ENCODE results near the gene PGAP3. TPM values are rescaled to one million over a fixed set of nuclear protein-coding genes. Genes with fewer than 3 reads are reported as not detected.

Gene PGAP3
- total and polyA plus RNA-seq, 2 donors: 6.6 to 18.5 TPM

DNA sequence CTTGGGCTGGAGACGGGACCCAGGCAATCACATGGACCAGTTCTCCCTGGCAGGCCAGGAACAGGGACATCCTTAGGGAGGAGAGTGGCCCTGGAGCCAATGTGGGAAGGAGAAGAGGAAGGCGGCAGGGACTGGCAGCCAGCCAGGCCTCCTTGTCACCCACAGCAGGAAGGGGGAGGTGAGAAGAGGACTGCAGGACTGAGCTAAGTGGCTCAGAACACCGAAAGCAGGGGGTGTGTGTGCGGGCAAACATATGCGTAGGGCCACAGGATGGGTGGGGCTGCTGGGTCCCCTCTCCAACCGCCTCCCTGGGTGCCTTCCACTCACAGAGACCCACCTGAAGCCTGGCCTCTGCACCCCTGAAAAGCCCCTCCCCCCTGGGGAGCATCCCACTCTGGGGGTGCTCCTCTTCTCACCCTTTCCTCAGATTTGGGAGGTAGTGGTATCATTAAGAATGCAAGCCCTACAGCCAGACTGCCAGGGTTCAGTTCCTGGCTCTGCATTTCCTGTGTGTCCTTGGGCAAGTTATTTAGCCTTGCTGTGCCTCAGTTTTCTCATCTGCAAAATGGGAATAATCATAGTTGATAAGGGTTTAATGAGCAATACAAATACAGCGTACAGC lies 11.5 kb downstream of the PGAP3 start:
- H3K9me3 ChIP-seq (ENCODE audit: control insufficient read depth in 2 of 2, insufficient read depth in 1 of 2, low read length in 1 of 2): peaks cover 0 to 5% of the 10 kb centered on the region in 2 donors
- no peak overlapping the region for H3K27ac ChIP-seq (ENCODE audit: low read depth in 1 of 2, low read length in 1 of 2)
- H3K4me3 ChIP-seq (ENCODE audit: low read length in 2 of 2): no peak overlapping the region
- peak in 1 of 9 donors; percentile 44 for DNase-seq (ENCODE audit: low read depth in 6 of 9, low spot score in 9 of 9)
- H3K4me1 ChIP-seq (ENCODE audit: control insufficient read depth in 2 of 2, insufficient read depth in 2 of 2, low read length in 2 of 2): peaks cover 12 to 55% of the 10 kb centered on the region in 2 donors
- peaks cover 0 to 8% of the 10 kb centered on the region in 2 donors for H3K27me3 ChIP-seq (ENCODE audit: control insufficient read depth in 2 of 2, insufficient read depth in 1 of 2, low read length in 1 of 2)
- 35% methylated on average over 7 of the region's 7 CpGs for WGBS
- peaks cover 0 to 3% of the 10 kb centered on the region in 2 donors for H3K36me3 ChIP-seq (ENCODE audit: control insufficient read depth in 2 of 2, insufficient read depth in 2 of 2, low read length in 1 of 2)

DNA sequence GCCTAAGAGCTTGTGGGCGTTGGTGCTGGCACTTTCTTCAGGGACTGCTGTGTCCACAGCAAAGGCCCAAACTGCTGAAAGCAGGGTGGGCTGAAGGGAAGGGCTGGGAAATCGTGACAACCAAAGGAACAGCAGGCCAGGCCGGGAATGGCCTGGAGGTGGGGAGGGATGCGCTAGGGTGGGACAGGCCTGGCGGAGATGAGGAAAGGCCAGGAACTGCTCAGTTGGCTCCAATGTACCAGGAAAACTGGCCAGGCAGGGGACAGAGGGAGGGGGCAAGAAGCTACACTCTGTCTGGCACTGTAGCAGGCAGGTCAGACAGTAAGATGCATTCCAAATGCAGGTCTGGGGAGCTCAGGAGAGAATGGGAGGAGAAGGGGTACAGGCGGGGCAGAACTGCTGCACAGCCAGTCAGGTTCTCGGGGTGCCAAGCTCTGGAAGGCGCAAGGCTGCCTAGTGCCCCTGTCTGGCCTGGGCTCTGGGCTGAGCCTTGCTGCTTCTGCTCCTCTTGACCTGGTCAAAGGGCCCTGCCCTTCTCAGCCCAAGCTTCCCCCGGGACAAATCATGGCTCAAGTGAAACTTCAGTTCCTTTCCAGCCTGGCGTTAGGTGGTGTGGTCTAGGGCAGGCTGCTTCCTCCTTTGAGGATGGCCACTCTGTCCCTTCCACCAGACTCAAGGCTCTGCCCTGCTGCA lies 12.3 kb downstream of the PGAP3 start:
- H3K36me3 ChIP-seq (ENCODE audit: control insufficient read depth in 2 of 2, insufficient read depth in 2 of 2, low read length in 1 of 2): no peaks in the 10 kb centered on the region
- peaks cover 0 to 16% of the 10 kb centered on the region in 2 donors for H3K27me3 ChIP-seq (ENCODE audit: control insufficient read depth in 2 of 2, insufficient read depth in 1 of 2, low read length in 1 of 2)
- no peak overlapping the region for H3K27ac ChIP-seq (ENCODE audit: low read depth in 1 of 2, low read length in 1 of 2)
- no peak overlapping the region for H3K4me3 ChIP-seq (ENCODE audit: low read length in 2 of 2)
- H3K9me3 ChIP-seq (ENCODE audit: control insufficient read depth in 2 of 2, insufficient read depth in 1 of 2, low read length in 1 of 2): peaks cover 0 to 5% of the 10 kb centered on the region in 2 donors
- peaks cover 12 to 54% of the 10 kb centered on the region in 2 donors for H3K4me1 ChIP-seq (ENCODE audit: control insufficient read depth in 2 of 2, insufficient read depth in 2 of 2, low read length in 2 of 2)
- no peak for DNase-seq (ENCODE audit: low read depth in 6 of 9, low spot score in 9 of 9)
- WGBS: 97% methylated on average over 10 of the region's 10 CpGs

DNA sequence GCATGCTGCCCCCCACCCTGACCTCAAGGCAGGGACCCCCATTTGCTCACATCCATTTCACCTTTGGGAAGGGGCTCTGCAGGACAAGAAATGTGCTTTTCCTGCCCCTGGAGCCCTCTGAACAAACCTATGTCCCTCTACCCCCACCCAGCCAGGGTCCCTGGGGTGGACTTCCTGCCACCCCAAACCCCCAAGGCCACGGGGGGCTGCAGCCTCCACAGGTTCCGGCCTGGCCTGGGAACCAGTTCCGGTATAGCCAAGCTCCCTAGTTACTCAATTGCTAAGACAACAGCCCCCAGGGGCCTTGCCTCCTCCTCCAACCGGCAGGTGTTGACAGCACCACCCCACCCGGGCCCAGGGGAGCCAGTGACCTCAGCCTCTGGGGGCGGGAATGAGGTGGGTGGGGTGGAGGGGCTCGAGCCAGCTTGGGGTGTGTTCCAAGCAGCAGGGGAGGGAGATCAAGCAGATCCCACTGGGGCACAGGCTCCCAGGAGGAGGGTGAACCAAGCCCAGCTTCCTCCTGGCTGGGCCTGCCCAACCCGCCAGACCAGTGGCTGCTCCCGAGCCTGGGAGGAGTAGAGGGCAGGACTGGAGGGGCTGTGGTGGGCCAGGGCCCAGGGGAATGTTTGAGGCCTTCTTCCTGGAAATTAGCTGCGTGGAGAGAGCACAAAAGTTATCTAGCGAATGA lies 13.0 kb downstream of the PGAP3 start:
- H3K4me1 ChIP-seq (ENCODE audit: control insufficient read depth in 2 of 2, insufficient read depth in 2 of 2, low read length in 2 of 2): peaks cover 9 to 47% of the 10 kb centered on the region in 2 donors
- no peak for DNase-seq (ENCODE audit: low read depth in 6 of 9, low spot score in 9 of 9)
- no peak overlapping the region for H3K4me3 ChIP-seq (ENCODE audit: low read length in 2 of 2)
- H3K36me3 ChIP-seq (ENCODE audit: control insufficient read depth in 2 of 2, insufficient read depth in 2 of 2, low read length in 1 of 2): no peaks in the 10 kb centered on the region
- WGBS: 78% methylated on average over 11 of the region's 11 CpGs
- H3K27me3 ChIP-seq (ENCODE audit: control insufficient read depth in 2 of 2, insufficient read depth in 1 of 2, low read length in 1 of 2): peaks cover 0 to 23% of the 10 kb centered on the region in 2 donors
- H3K9me3 ChIP-seq (ENCODE audit: control insufficient read depth in 2 of 2, insufficient read depth in 1 of 2, low read length in 1 of 2): peaks cover 0 to 3% of the 10 kb centered on the region in 2 donors
- H3K27ac ChIP-seq (ENCODE audit: low read depth in 1 of 2, low read length in 1 of 2): no peak overlapping the region

DNA sequence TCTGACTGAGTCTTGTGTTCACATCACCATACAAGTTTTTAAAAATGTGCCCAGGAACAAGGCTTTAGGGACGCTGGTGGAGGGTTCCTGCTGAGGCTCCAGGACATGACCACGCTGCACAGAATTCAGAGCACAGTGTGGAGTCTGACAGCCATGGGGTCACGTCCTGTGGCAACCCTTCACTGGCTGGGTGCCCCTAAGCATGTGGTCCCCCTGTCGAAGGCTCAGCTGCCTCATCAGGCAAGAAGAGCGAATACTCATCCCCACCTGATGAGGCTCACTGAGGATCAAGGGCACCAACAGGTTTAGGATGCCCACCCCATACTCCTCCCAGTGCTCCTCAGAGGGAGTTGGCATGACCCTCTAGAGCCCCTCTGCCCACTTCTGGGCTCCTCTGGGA lies 13.7 kb downstream of the PGAP3 start:
- 96% methylated on average over 5 of the region's 5 CpGs for WGBS
- peaks cover 6 to 30% of the 10 kb centered on the region in 2 donors for H3K27me3 ChIP-seq (ENCODE audit: control insufficient read depth in 2 of 2, insufficient read depth in 1 of 2, low read length in 1 of 2)
- no peak overlapping the region for H3K27ac ChIP-seq (ENCODE audit: low read depth in 1 of 2, low read length in 1 of 2)
- H3K4me1 ChIP-seq (ENCODE audit: control insufficient read depth in 2 of 2, insufficient read depth in 2 of 2, low read length in 2 of 2): peaks cover 2 to 40% of the 10 kb centered on the region in 2 donors
- no peaks in the 10 kb centered on the region for H3K36me3 ChIP-seq (ENCODE audit: control insufficient read depth in 2 of 2, insufficient read depth in 2 of 2, low read length in 1 of 2)
- DNase-seq (ENCODE audit: low read depth in 6 of 9, low spot score in 9 of 9): no peak
- H3K9me3 ChIP-seq (ENCODE audit: control insufficient read depth in 2 of 2, insufficient read depth in 1 of 2, low read length in 1 of 2): no peaks in the 10 kb centered on the region
- H3K4me3 ChIP-seq (ENCODE audit: low read length in 2 of 2): no peak overlapping the region

DNA sequence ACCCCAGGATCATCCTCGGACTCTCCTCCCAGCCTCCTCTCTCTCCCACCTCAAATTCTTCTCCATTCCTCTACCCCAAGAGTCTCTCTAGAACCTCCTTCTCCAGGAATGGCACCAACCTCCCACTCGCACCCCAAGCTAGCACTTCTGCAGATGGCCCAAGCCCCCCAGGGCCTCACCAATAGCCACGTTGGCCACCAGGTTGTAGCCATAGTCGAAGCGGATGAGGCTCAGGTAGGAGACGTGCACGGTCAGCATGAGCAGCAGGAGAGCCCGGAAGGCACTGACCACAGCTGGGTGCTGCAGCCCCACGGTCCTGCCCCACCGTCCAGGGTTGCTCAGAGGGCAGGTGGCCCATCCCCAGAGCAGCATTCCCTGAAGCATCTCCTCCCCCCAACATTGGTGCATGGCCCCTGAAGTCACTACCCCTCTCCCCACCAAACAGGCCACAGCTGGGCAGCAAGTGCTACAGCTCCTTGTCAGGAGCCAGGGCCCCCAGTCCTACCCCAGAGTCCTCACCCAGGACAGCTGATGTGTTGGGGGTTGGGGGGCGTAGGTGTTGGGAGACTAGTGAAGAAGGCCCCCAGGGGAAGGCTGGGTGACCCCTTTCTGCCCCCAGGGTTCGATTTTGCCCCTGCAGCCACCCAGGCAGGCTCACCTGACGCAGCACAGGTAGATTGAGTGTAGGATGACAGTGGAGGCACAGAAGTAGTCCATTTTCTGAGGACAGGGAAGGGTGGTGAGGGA lies 14.3 kb downstream of the PGAP3 start:
- DNase-seq (ENCODE audit: low read depth in 6 of 9, low spot score in 9 of 9): no peak
- no peaks in the 10 kb centered on the region for H3K9me3 ChIP-seq (ENCODE audit: control insufficient read depth in 2 of 2, insufficient read depth in 1 of 2, low read length in 1 of 2)
- no peak overlapping the region for H3K4me3 ChIP-seq (ENCODE audit: low read length in 2 of 2)
- peaks cover 0 to 40% of the 10 kb centered on the region in 2 donors for H3K4me1 ChIP-seq (ENCODE audit: control insufficient read depth in 2 of 2, insufficient read depth in 2 of 2, low read length in 2 of 2)
- peaks cover 6 to 36% of the 10 kb centered on the region in 2 donors for H3K27me3 ChIP-seq (ENCODE audit: control insufficient read depth in 2 of 2, insufficient read depth in 1 of 2, low read length in 1 of 2)
- 91% methylated on average over 13 of the region's 13 CpGs for WGBS
- no peaks in the 10 kb centered on the region for H3K36me3 ChIP-seq (ENCODE audit: control insufficient read depth in 2 of 2, insufficient read depth in 2 of 2, low read length in 1 of 2)
- no peak overlapping the region for H3K27ac ChIP-seq (ENCODE audit: low read depth in 1 of 2, low read length in 1 of 2)

DNA sequence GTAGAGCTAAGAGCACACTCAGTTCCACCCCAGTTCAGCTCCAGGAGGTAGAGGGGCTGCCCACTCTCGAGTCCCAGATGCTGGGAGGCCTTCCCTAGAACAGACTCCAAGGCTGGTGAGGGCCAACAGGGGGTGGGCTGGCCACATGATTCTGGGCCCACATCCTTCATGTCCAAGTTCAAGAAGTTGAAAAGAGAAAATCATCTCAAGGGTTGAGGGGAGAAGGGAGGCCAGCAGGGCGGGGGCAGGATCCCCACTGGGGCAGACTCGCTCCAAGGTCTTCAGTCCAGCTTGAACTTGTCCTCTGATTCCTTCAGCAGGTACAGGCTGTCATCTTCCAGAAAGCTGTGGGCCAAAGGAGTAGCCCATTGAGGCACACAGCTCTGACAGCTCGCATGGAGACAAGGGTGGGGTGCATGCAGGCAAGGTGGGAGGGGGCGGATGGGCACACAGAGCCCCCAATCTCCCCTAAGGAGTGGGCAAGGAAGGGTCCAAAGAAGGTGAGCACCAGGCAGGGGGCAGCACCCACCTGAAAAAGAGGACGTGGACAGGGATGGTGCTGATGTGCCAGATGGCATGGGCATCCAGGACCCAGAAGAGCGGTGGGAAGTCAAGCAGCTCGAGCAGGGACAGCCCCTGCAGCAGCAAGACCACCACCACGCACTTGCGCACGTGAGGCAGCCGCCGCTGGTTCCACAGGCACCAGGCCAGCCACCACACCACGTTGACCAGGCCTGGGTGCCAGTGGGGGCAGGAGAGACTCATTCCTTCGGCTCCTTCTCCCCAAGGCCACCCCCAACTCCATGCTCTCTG lies 15.1 kb downstream of the PGAP3 start:
- Histone ChIP-seq H3K4me3 (ENCODE audit: low read length in 2 of 2) (no peak overlapping the region), H3K36me3 (ENCODE audit: control insufficient read depth in 2 of 2, insufficient read depth in 2 of 2, low read length in 1 of 2) (no peaks in the 10 kb centered on the region), H3K4me1 (ENCODE audit: control insufficient read depth in 2 of 2, insufficient read depth in 2 of 2, low read length in 2 of 2) (peaks cover 0 to 35% of the 10 kb centered on the region in 2 donors), H3K27me3 (ENCODE audit: control insufficient read depth in 2 of 2, insufficient read depth in 1 of 2, low read length in 1 of 2) (peaks cover 11 to 44% of the 10 kb centered on the region in 2 donors), H3K27ac (ENCODE audit: low read depth in 1 of 2, low read length in 1 of 2) (no peak overlapping the region), H3K9me3 (ENCODE audit: control insufficient read depth in 2 of 2, insufficient read depth in 1 of 2, low read length in 1 of 2) (no peaks in the 10 kb centered on the region)
- WGBS: 97% methylated on average over 15 of the region's 15 CpGs
- no peak for DNase-seq (ENCODE audit: low read depth in 6 of 9, low spot score in 9 of 9)

DNA sequence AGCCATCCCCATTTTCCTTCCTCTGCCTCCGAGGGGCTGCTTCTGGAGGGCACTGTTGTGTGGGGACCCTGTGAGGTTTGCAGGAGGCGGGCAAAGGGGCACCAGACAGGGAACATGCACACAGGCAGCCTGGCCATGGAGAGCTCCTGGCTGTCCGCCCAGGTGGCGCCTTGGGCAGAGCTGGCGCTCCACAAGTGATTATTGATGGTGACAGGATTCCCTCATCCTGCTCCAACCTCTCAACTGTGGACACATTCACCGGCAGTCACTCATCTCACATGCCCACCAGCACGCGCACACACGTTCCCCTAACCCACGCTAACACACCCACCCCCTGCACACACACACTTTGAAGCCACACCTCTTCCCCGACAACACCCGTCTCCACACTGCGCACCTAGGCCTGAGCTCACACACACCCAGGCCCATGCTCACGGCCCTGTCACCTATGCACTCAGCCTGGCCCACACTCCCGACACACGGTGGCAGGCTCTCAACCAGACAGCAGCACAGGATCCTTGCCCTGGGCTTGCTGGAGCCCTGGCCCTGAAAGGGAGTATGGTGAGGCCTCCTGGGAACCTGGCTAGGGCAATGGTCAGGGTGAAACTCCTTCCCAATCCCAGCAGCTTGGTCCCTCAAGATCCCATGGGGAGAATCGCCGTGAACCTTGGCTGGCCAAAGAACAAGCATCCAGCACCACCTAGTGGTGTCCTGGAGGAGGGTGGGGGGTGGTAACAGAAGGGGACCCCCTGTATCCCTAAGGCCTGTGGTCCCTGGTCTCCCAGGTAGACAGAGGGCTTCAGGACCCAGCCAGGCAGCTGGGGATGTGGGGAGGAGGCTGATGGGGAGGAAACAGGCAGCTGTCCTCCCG lies 16.0 kb downstream of the PGAP3 start:
- DNase-seq (ENCODE audit: low read depth in 6 of 9, low spot score in 9 of 9): peak in 1 of 9 donors; percentile 47

More for the DNA sequence above, 16.0 kb downstream of the PGAP3 start:
- H3K4me3 ChIP-seq (ENCODE audit: low read length in 2 of 2): no peak overlapping the region
- peaks cover 20 to 53% of the 10 kb centered on the region in 2 donors for H3K27me3 ChIP-seq (ENCODE audit: control insufficient read depth in 2 of 2, insufficient read depth in 1 of 2, low read length in 1 of 2)
- WGBS: 65% methylated on average over 19 of the region's 19 CpGs
- no peak overlapping the region for H3K27ac ChIP-seq (ENCODE audit: low read depth in 1 of 2, low read length in 1 of 2)
- H3K36me3 ChIP-seq (ENCODE audit: control insufficient read depth in 2 of 2, insufficient read depth in 2 of 2, low read length in 1 of 2): no peaks in the 10 kb centered on the region
- peaks cover 0 to 5% of the 10 kb centered on the region in 2 donors for H3K9me3 ChIP-seq (ENCODE audit: control insufficient read depth in 2 of 2, insufficient read depth in 1 of 2, low read length in 1 of 2)
- peaks cover 0 to 36% of the 10 kb centered on the region in 2 donors for H3K4me1 ChIP-seq (ENCODE audit: control insufficient read depth in 2 of 2, insufficient read depth in 2 of 2, low read length in 2 of 2)

Measured in thymus (tissue), 11 donors.